ENCODE results near the gene EIF2S2. TPM values are rescaled to one million over a fixed set of nuclear protein-coding genes. Genes with fewer than 3 reads are reported as not detected.

Gene EIF2S2
- total RNA-seq, 2 donors from 2014 or later = 22.6 to 40.2 TPM

- H3K9me3 ChIP-seq = no peaks in the 10 kb centered on the region
- H3K4me1 ChIP-seq = peaks cover 6% of the 10 kb centered on the region
- intact Hi-C loops (cut with DNase I) = loop anchor here (5.0 kb wide), 2 partner anchors 142 to 207 kb away; no protein-coding TSS in a partner anchor
- no peak overlapping the region for H3K4me3 ChIP-seq
- WGBS, 2 donors = 86 to 91% methylated on average over 7 of the region's 7 CpGs
- peaks cover 0 to 3% of the 10 kb centered on the region in 2 donors for H3K36me3 ChIP-seq (replicated peaks in 1 of 2; ENCODE audit: insufficient read depth in 1 of 2, low read depth in 2 of 2)
- TF ChIP-seq POLR2A (IDR thresholded peaks at IDR 0.05) (no peak), CTCF (IDR thresholded peaks at IDR 0.05) (no peak)
- ATAC-seq = no peak
- H3K27ac ChIP-seq = no peak overlapping the region
- H3K27me3 ChIP-seq = no peaks in the 10 kb centered on the region
- DNase-seq = no peak
These were observed 37.8 kb downstream of the EIF2S2 start for GRCh38 chr20:34074101-34074760.

- 82 to 94% methylated on average over 1 of the region's 1 CpG for WGBS, 2 donors
- Histone ChIP-seq H3K36me3 (replicated peaks in 1 of 2; ENCODE audit: insufficient read depth in 1 of 2, low read depth in 2 of 2) (peaks cover 0 to 2% of the 10 kb centered on the region in 2 donors), H3K9me3 (no peaks in the 10 kb centered on the region), H3K4me3 (no peak overlapping the region), H3K27ac (no peak overlapping the region), H3K27me3 (no peaks in the 10 kb centered on the region), H3K4me1 (peaks cover 13% of the 10 kb centered on the region)
- DNase-seq (no peak), ATAC-seq (no peak)
- TF ChIP-seq CTCF (IDR thresholded peaks at IDR 0.05) (no peak), POLR2A (IDR thresholded peaks at IDR 0.05) (no peak)
- intact Hi-C loops (cut with DNase I) = loop anchor here (5.0 kb wide), 2 partner anchors 140 to 205 kb away; no protein-coding TSS in a partner anchor
These were observed 39.3 kb downstream of the EIF2S2 start for GRCh38 chr20:34072778-34073177.

- Histone ChIP-seq H3K9me3 (no peaks in the 10 kb centered on the region), H3K4me3 (no peak overlapping the region), H3K4me1 (peaks cover 13% of the 10 kb centered on the region), H3K27me3 (no peaks in the 10 kb centered on the region), H3K27ac (no peak overlapping the region), H3K36me3 (replicated peaks in 1 of 2; ENCODE audit: insufficient read depth in 1 of 2, low read depth in 2 of 2) (peaks cover 0 to 2% of the 10 kb centered on the region in 2 donors)
- TF ChIP-seq CTCF (IDR thresholded peaks at IDR 0.05) (no peak), POLR2A (IDR thresholded peaks at IDR 0.05) (no peak)
- ATAC-seq (no peak), DNase-seq (no peak)
- WGBS, 2 donors = 90 to 95% methylated on average over 8 of the region's 8 CpGs
- intact Hi-C loops (cut with DNase I) = loop anchor here (5.0 kb wide), 2 partner anchors 140 to 205 kb away; no protein-coding TSS in a partner anchor
These were observed 40.0 kb downstream of the EIF2S2 start for GRCh38 chr20:34072076-34072475.

- no peaks in the 10 kb centered on the region for H3K27me3 ChIP-seq
- H3K4me3 ChIP-seq = no peak overlapping the region
- intact Hi-C loops (cut with DNase I) = loop anchor here (5.0 kb wide), 2 partner anchors 139 to 204 kb away; no protein-coding TSS in a partner anchor
- ATAC-seq (no peak), DNase-seq (no peak)
- H3K27ac ChIP-seq = no peak overlapping the region
- TF ChIP-seq CTCF (IDR thresholded peaks at IDR 0.05) = no peak
- no peak for TF ChIP-seq POLR2A (IDR thresholded peaks at IDR 0.05)
- H3K4me1 ChIP-seq = peaks cover 13% of the 10 kb centered on the region
- WGBS, 2 donors = 82 to 90% methylated on average over 8 of the region's 8 CpGs
- H3K36me3 ChIP-seq (replicated peaks in 1 of 2; ENCODE audit: insufficient read depth in 1 of 2, low read depth in 2 of 2) = no peaks in the 10 kb centered on the region
- H3K9me3 ChIP-seq = no peaks in the 10 kb centered on the region
These were observed 41.2 kb downstream of the EIF2S2 start for GRCh38 chr20:34070859-34071258.

GRCh38 chr20:34070079-34070439 is 42.0 kb downstream of the EIF2S2 start:
- TF ChIP-seq POLR2A (IDR thresholded peaks at IDR 0.05) (no peak), CTCF (IDR thresholded peaks at IDR 0.05) (no peak)
- intact Hi-C loops (cut with DNase I) = loop anchor here (5.0 kb wide), 2 partner anchors 138 to 203 kb away; no protein-coding TSS in a partner anchor
- Histone ChIP-seq H3K27ac (no peak overlapping the region), H3K9me3 (no peaks in the 10 kb centered on the region), H3K4me3 (no peak overlapping the region), H3K4me1 (peaks cover 19% of the 10 kb centered on the region), H3K27me3 (no peaks in the 10 kb centered on the region), H3K36me3 (replicated peaks in 1 of 2; ENCODE audit: insufficient read depth in 1 of 2, low read depth in 2 of 2) (no peaks in the 10 kb centered on the region)
- 57 to 76% methylated on average over 3 of the region's 3 CpGs for WGBS, 2 donors
- no peak for ATAC-seq
- DNase-seq = no peak

Measured in body of pancreas (tissue), 4 donors.